Non-pigmented ciliary epithelial cell (primary cell): ENCODE measurements around the gene KCNA1.

Source experiments
- DNase-seq: peaks from one replicate; pipeline ENCODE4 v3.0.0-alpha.2; 2010; ENCODE audit warnings: low read depth

KCNA1 gene

GRCh38 chr12:4960547-4960946 lies 50.8 kb downstream of the KCNA1 start:
- no peak for DNase-seq

GRCh38 chr12:4961311-4961710 lies 51.6 kb downstream of the KCNA1 start:
- DNase-seq: no peak

GRCh38 chr12:4962539-4963486 lies 53.1 kb downstream of the KCNA1 start:
- peak; percentile 15 for DNase-seq
